SK-N-MC (cell line): Measurements from ENCODE around the gene CFAP410.

Source experiments
- DNase-seq: peaks from one replicate; pipeline ENCODE4 v3.0.0-alpha.2; 2011; ENCODE audit warnings: low read depth, low spot score
- H3K27ac ChIP-seq: fragments of 200-600 bp; sonication (generic); 2 replicates; pipeline ENCODE4 v1.5.1; 2016; ENCODE audit warnings: mixed run types
- H3K36me3 ChIP-seq: fragments of 200-600 bp; sonication (generic); 2 replicates; pipeline ENCODE4 v1.6.1; 2017; ENCODE audit warnings: antibody characterized with exemption, low read length, mixed read lengths; ENCODE audit not compliant: insufficient read depth
- H3K4me3 ChIP-seq: fragments of 200-600 bp; sonication (generic); 2 replicates; pipeline ENCODE4 v1.5.1; 2016
- H3K9ac ChIP-seq: fragments of 200-600 bp; sonication (generic); 2 replicates; pipeline ENCODE4 v1.8.0; 2017; ENCODE audit warnings: mixed run types, mixed read lengths; ENCODE audit not compliant: insufficient read length
- H3K9me3 ChIP-seq: fragments of 200-600 bp; sonication (generic); 2 replicates; pipeline ENCODE4 v1.6.1; 2017; ENCODE audit warnings: low read depth, mild to moderate bottlenecking, antibody characterized with exemption, low read length, moderate library complexity, mixed read lengths
- EZH2 ChIP-seq: fragments of 200-600 bp; sonication (generic); IDR thresholded peaks from one replicate; pipeline ENCODE4 v1.6.1; 2017; ENCODE audit warnings: antibody characterized with exemption
- FOXP2 ChIP-seq: optimal IDR thresholded peaks from 2 replicates; pipeline ENCODE3; 2011; ENCODE audit warnings: mild to moderate bottlenecking, moderate library complexity; ENCODE audit not compliant: insufficient read depth; ENCODE audit errors: extremely low read length, control extremely low read depth
- POLR2AphosphoS5 ChIP-seq: IDR thresholded peaks from 2 replicates; pipeline ENCODE4 v1.6.1; 2012; ENCODE audit warnings: mild to moderate bottlenecking, low read depth, low read length, borderline replicate concordance

CFAP410 gene

GRCh38 chr21:44296103-44296519, 43.1 kb downstream of the CFAP410 start:
- Histone ChIP-seq H3K36me3 (no peaks in the 10 kb centered on the region), H3K9me3 (no peaks in the 10 kb centered on the region), H3K9ac (no peak overlapping the region), H3K4me3 (no peak overlapping the region), H3K27ac (no peak overlapping the region)
- no peak for TF ChIP-seq EZH2
- TF ChIP-seq FOXP2: no peak
- no peak for TF ChIP-seq POLR2AphosphoS5
- no peak for DNase-seq

- no peak overlapping the region for H3K4me3 ChIP-seq
- no peak overlapping the region for H3K27ac ChIP-seq
Measured at GRCh38 chr21:44295646-44296045, 43.5 kb downstream of the CFAP410 start.

GRCh38 chr21:44295163-44295573, 44.0 kb downstream of the CFAP410 start:
- no peaks in the 10 kb centered on the region for H3K9me3 ChIP-seq
- no peak for DNase-seq
- H3K4me3 ChIP-seq: no peak overlapping the region
- no peak overlapping the region for H3K9ac ChIP-seq
- H3K36me3 ChIP-seq: no peaks in the 10 kb centered on the region
- H3K27ac ChIP-seq: no peak overlapping the region
- TF ChIP-seq FOXP2: no peak
- TF ChIP-seq POLR2AphosphoS5: no peak
- no peak for TF ChIP-seq EZH2

More at GRCh38 chr21:44295646-44296045, 43.5 kb downstream of the CFAP410 start:
- no peak for DNase-seq
- no peaks in the 10 kb centered on the region for H3K36me3 ChIP-seq
- H3K9me3 ChIP-seq: no peaks in the 10 kb centered on the region
- H3K9ac ChIP-seq: no peak overlapping the region
- TF ChIP-seq EZH2 (no peak), FOXP2 (no peak), POLR2AphosphoS5 (no peak)

GRCh38 chr21:44294391-44295162, 44.6 kb downstream of the CFAP410 start:
- DNase-seq: no peak
- no peak overlapping the region for H3K9ac ChIP-seq

GRCh38 chr21:44293551-44294231, 45.5 kb downstream of the CFAP410 start:
- no peaks in the 10 kb centered on the region for H3K36me3 ChIP-seq
- no peak for DNase-seq
- no peak overlapping the region for H3K4me3 ChIP-seq
- TF ChIP-seq POLR2AphosphoS5 (no peak), EZH2 (no peak), FOXP2 (no peak)
- no peak overlapping the region for H3K27ac ChIP-seq
- no peak overlapping the region for H3K9ac ChIP-seq
- no peaks in the 10 kb centered on the region for H3K9me3 ChIP-seq

More at GRCh38 chr21:44294391-44295162, 44.6 kb downstream of the CFAP410 start:
- H3K4me3 ChIP-seq: no peak overlapping the region
- H3K27ac ChIP-seq: no peak overlapping the region
- TF ChIP-seq EZH2: no peak
- no peak for TF ChIP-seq FOXP2
- H3K9me3 ChIP-seq: no peaks in the 10 kb centered on the region
- no peaks in the 10 kb centered on the region for H3K36me3 ChIP-seq

GRCh38 chr21:44292812-44293195, 46.4 kb downstream of the CFAP410 start:
- H3K9me3 ChIP-seq: no peaks in the 10 kb centered on the region
- no peak overlapping the region for H3K4me3 ChIP-seq
- H3K9ac ChIP-seq: no peak overlapping the region
- H3K27ac ChIP-seq: no peak overlapping the region
- TF ChIP-seq POLR2AphosphoS5 (no peak), EZH2 (no peak), FOXP2 (no peak)
- H3K36me3 ChIP-seq: no peaks in the 10 kb centered on the region
- DNase-seq: no peak

- no peak overlapping the region for H3K4me3 ChIP-seq
- no peak overlapping the region for H3K9ac ChIP-seq
- H3K36me3 ChIP-seq: no peaks in the 10 kb centered on the region
- no peak for TF ChIP-seq POLR2AphosphoS5
- no peak for TF ChIP-seq FOXP2
- TF ChIP-seq EZH2: no peak
- H3K9me3 ChIP-seq: no peaks in the 10 kb centered on the region
- DNase-seq: no peak
- no peak overlapping the region for H3K27ac ChIP-seq
Measured at GRCh38 chr21:44291936-44292811, 47.0 kb downstream of the CFAP410 start.
